ENCODE measurements around the gene ROBO4.

GRCh38 chr11:124895471-124895971, 2.1 kb downstream of the ROBO4 start:
- TF ChIP-seq, protein P1, sequence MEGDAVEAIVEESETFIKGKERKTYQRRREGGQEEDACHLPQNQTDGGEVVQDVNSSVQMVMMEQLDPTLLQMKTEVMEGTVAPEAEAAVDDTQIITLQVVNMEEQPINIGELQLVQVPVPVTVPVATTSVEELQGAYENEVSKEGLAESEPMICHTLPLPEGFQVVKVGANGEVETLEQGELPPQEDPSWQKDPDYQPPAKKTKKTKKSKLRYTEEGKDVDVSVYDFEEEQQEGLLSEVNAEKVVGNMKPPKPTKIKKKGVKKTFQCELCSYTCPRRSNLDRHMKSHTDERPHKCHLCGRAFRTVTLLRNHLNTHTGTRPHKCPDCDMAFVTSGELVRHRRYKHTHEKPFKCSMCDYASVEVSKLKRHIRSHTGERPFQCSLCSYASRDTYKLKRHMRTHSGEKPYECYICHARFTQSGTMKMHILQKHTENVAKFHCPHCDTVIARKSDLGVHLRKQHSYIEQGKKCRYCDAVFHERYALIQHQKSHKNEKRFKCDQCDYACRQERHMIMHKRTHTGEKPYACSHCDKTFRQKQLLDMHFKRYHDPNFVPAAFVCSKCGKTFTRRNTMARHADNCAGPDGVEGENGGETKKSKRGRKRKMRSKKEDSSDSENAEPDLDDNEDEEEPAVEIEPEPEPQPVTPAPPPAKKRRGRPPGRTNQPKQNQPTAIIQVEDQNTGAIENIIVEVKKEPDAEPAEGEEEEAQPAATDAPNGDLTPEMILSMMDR (IDR thresholded peaks at IDR 0.05), result no peak
- TF ChIP-seq EZH2 (IDR thresholded peaks at IDR 0.05; ENCODE audit: borderline replicate concordance, insufficient read depth, low read depth, low read length, poor library complexity, severe bottlenecking), result no peak
